ENCODE measurements around the gene TTC12. TPM values are rescaled to one million over a fixed set of nuclear protein-coding genes. Genes with fewer than 3 reads are reported as not detected.

Gene TTC12
- total RNA-seq, 4 donors from 2014 or later: 2.2 to 14.7 (median 10.8) TPM

DNA sequence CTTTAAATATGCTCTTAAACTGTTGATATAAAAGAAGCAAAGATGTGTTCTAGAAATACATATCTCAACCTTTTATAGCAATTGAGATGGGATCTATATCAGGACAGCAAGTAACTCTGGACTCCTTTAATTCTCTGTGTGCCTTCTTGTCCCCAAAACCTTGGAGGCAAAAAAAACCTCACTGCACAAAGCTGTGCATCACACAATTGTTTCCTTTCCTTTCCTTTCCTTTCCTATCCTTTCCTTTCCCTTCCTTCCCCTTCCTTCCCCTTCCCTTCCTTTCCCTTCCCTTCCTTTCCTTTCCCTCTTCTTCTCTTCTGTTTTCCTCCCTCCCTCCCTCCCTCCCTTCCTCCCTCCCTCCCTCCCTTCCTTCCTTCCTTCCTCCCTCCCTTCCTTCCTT lies 9.5 kb upstream of the TTC12 start:
- Histone ChIP-seq H3K9me3 (no peaks in the 10 kb centered on the region), H3K36me3 (no peaks in the 10 kb centered on the region), H3K27ac (no peak overlapping the region), H3K4me3 (no peak overlapping the region), H3K4me1 (peaks cover 0 to 5% (median 0%) of the 10 kb centered on the region in 3 donors), H3K27me3 (peaks cover 0 to 17% (median 0%) of the 10 kb centered on the region in 4 donors)
- TF ChIP-seq, protein P1, sequence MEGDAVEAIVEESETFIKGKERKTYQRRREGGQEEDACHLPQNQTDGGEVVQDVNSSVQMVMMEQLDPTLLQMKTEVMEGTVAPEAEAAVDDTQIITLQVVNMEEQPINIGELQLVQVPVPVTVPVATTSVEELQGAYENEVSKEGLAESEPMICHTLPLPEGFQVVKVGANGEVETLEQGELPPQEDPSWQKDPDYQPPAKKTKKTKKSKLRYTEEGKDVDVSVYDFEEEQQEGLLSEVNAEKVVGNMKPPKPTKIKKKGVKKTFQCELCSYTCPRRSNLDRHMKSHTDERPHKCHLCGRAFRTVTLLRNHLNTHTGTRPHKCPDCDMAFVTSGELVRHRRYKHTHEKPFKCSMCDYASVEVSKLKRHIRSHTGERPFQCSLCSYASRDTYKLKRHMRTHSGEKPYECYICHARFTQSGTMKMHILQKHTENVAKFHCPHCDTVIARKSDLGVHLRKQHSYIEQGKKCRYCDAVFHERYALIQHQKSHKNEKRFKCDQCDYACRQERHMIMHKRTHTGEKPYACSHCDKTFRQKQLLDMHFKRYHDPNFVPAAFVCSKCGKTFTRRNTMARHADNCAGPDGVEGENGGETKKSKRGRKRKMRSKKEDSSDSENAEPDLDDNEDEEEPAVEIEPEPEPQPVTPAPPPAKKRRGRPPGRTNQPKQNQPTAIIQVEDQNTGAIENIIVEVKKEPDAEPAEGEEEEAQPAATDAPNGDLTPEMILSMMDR (IDR thresholded peaks at IDR 0.05): no peak
- no peak for TF ChIP-seq POLR2A (IDR thresholded peaks at IDR 0.05)
- intact Hi-C loops (cut with DNase I): loop anchor here (5.0 kb wide), 2 partner anchors 227 to 427 kb away; no protein-coding TSS in a partner anchor
- DNase-seq: no peak

DNA sequence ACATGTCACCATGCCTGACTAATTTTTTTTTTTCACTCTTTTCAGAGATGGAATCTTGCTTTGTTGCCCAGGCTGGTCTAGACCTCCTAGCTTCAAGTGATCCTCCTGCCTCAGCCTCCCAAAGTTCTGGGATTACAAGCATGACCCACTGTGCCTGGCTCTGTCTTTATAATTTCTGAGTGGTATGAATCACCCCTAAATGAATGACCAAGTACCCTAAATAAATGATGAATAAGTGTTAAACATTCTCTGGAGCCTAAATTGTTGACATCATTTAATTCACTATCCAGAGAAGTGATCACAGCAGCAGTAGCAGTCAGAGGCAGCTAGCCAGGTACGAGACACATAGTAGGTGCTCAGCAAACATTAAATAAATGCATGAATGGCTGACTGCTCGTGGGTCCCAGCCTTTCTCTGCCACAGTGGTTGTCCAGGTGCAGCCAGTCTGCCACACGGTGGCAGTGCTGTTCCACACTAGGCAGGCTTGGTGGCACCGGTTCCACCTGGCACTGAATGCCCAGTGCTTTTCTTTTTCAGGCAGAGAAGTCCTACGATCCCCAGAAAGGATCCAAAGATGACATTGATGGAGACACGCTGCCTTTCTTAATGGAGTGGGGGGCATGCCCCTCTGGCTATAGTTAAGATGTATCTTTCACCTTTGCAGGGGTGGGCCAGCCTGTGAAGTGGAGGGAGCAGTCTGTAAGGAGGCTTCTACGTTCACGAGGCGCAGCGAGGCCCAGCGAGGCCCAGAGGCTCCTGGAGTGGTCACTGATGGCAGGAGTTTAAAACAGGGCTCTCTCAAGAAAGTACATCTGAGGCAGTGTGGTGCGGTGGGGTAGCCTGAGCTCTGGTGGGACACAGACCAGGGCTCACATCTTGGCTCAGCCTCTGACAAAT lies 8.7 kb upstream of the TTC12 start:
- Histone ChIP-seq H3K4me1 (peaks cover 0 to 5% (median 0%) of the 10 kb centered on the region in 3 donors), H3K9me3 (no peaks in the 10 kb centered on the region), H3K36me3 (no peaks in the 10 kb centered on the region), H3K27ac (no peak overlapping the region), H3K27me3 (peaks cover 0 to 11% (median 0%) of the 10 kb centered on the region in 4 donors), H3K4me3 (no peak overlapping the region)
- no peak for DNase-seq
- no peak for TF ChIP-seq POLR2A (IDR thresholded peaks at IDR 0.05)
- TF ChIP-seq, protein P1 (IDR thresholded peaks at IDR 0.05): peak; percentile 86 to 96 (median 92)
- 47 to 49% methylated on average over 7 to 8 of the region's 12 CpGs for WGBS, 2 donors
- intact Hi-C loops (cut with DNase I): loop anchor here (5.0 kb wide), 2 partner anchors 227 to 427 kb away; no protein-coding TSS in a partner anchor

- H3K9me3 ChIP-seq: no peaks in the 10 kb centered on the region
- H3K27ac ChIP-seq: no peak overlapping the region
- no peak overlapping the region for H3K4me3 ChIP-seq
- no peak for TF ChIP-seq POLR2A (IDR thresholded peaks at IDR 0.05)
- TF ChIP-seq, protein P1 (IDR thresholded peaks at IDR 0.05): no peak
- intact Hi-C loops (cut with DNase I): loop anchor here (5.0 kb wide), 2 partner anchors 224 to 424 kb away; no protein-coding TSS in a partner anchor
- 27 to 42% methylated on average over 2 of the region's 2 CpGs for WGBS, 2 donors
- DNase-seq: no peak
- no peaks in the 10 kb centered on the region for H3K27me3 ChIP-seq
- H3K4me1 ChIP-seq: peaks cover under 1 to 11% (median under 1%) of the 10 kb centered on the region in 3 donors
- no peaks in the 10 kb centered on the region for H3K36me3 ChIP-seq
These were observed 5.8 kb upstream of the TTC12 start for GRCh38 chr11:113308601-113309000.

DNA sequence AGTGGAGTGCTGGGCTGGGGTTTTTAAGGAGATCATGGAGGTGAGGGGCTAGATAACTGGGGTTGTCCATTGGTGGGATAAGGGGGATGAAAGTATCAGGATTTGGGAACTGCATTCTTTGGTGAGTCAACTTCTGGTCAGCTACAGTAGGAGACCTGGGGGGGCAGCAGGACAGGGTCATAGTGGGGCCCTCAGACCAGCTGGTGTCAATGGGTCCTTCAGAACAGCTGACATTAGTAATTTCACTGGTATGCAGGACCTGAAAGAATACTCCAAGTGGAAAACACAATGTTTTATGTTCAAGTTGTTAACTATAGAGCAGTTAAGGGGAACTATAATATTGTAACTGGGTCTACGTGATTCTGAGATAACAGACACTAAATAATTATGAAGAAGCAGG lies 2.8 kb upstream of the TTC12 start:
- H3K4me3 ChIP-seq: no peak overlapping the region
- DNase-seq: no peak
- H3K9me3 ChIP-seq: no peaks in the 10 kb centered on the region
- no peaks in the 10 kb centered on the region for H3K27me3 ChIP-seq
- H3K4me1 ChIP-seq: peaks cover 6 to 31% (median 16%) of the 10 kb centered on the region in 3 donors
- 94 to 95% methylated on average over 1 of the region's 1 CpG for WGBS, 2 donors
- H3K27ac ChIP-seq: no peak overlapping the region
- TF ChIP-seq, protein P1 (IDR thresholded peaks at IDR 0.05): no peak
- TF ChIP-seq POLR2A (IDR thresholded peaks at IDR 0.05): no peak
- intact Hi-C loops (cut with DNase I): no loop called here
- no peaks in the 10 kb centered on the region for H3K36me3 ChIP-seq

GRCh38 chr11:113313601-113314000 lies 782 bp upstream of the TTC12 start:
- Histone ChIP-seq H3K4me3 (no peak overlapping the region), H3K27ac (peak overlapping the region in 3 of 4 donors; percentile 89 to 92 (median 92))
- intact Hi-C loops (cut with DNase I): no loop called here

More at GRCh38 chr11:113313601-113314000, 782 bp upstream of the TTC12 start:
- TF ChIP-seq, protein P1 (IDR thresholded peaks at IDR 0.05): no peak
- no peak for TF ChIP-seq POLR2A (IDR thresholded peaks at IDR 0.05)
- Histone ChIP-seq H3K36me3 (peaks cover 0 to 14% (median 0%) of the 10 kb centered on the region in 3 donors), H3K9me3 (no peaks in the 10 kb centered on the region), H3K4me1 (peaks cover 6 to 38% (median 19%) of the 10 kb centered on the region in 3 donors), H3K27me3 (no peaks in the 10 kb centered on the region)
- WGBS, 2 donors: 77 to 88% methylated on average over 3 of the region's 3 CpGs
- DNase-seq: no peak

Data from esophagus squamous epithelium (tissue), 5 donors.